Hepatocyte (in vitro differentiated cells): Measurements from ENCODE around the gene CRACDL. TPM values are rescaled to one million over a fixed set of nuclear protein-coding genes. Genes with fewer than 3 reads are reported as not detected.

ENCODE experiments used
- DNase-seq: peaks from one replicate; pipeline ENCODE4 v3.0.0-alpha.2; 2016; ENCODE audit warnings: low spot score
- H2AFZ ChIP-seq: fragments of 200-600 bp; sonication (generic); 2 replicates; pipeline ENCODE4 v1.6.0; 2016; ENCODE audit warnings: antibody characterized with exemption, mild to moderate bottlenecking
- H3K27ac ChIP-seq: fragments of 200-600 bp; sonication (generic); 2 replicates; pipeline ENCODE4 v1.5.1; 2016; ENCODE audit warnings: mild to moderate bottlenecking
- H3K27me3 ChIP-seq: fragments of 200-600 bp; sonication (generic); 2 replicates; pipeline ENCODE4 v1.6.1; 2016
- H3K36me3 ChIP-seq: fragments of 200-600 bp; sonication (generic); replicated peaks from 2 replicates; pipeline ENCODE4 v1.5.1; 2016; ENCODE audit warnings: low read depth; ENCODE audit not compliant: insufficient read depth
- H3K4me1 ChIP-seq: fragments of 200-600 bp; sonication (generic); 2 replicates; pipeline ENCODE4 v1.5.1; 2016; ENCODE audit warnings: mild to moderate bottlenecking, moderate library complexity; ENCODE audit not compliant: insufficient read depth
- H3K4me2 ChIP-seq: fragments of 200-600 bp; sonication (generic); 2 replicates; pipeline ENCODE4 v1.6.0; 2016
- H3K4me3 ChIP-seq: fragments of 200-600 bp; sonication (generic); 2 replicates; pipeline ENCODE4 v1.5.1; 2016; ENCODE audit warnings: mild to moderate bottlenecking
- H3K79me2 ChIP-seq: fragments of 200-600 bp; sonication (generic); 2 replicates; pipeline ENCODE4 v1.6.0; 2017; ENCODE audit warnings: mild to moderate bottlenecking
- H3K9me2 ChIP-seq: fragments of 200-600 bp; sonication (generic); replicated peaks from 2 replicates; pipeline ENCODE4 v1.6.0; 2017; ENCODE audit warnings: mild to moderate bottlenecking; ENCODE audit not compliant: insufficient read depth
- H3K9me3 ChIP-seq: fragments of 200-600 bp; sonication (generic); 2 replicates; pipeline ENCODE4 v1.5.1; 2016; ENCODE audit warnings: low read depth, mild to moderate bottlenecking
- H4K20me1 ChIP-seq: fragments of 200-600 bp; sonication (generic); 2 replicates; pipeline ENCODE4 v1.6.0; 2016; ENCODE audit warnings: mild to moderate bottlenecking; ENCODE audit not compliant: insufficient read depth, poor library complexity, severe bottlenecking
- CTCF ChIP-seq: fragments of 200-600 bp; sonication (generic); IDR thresholded peaks from 2 replicates; pipeline ENCODE4 v1.5.1; 2016; ENCODE audit warnings: antibody characterized with exemption, mild to moderate bottlenecking; ENCODE audit not compliant: poor library complexity
- EZH2 ChIP-seq: fragments of 200-600 bp; sonication (generic); IDR thresholded peaks from 2 replicates; pipeline ENCODE4 v1.6.1; 2016; ENCODE audit warnings: antibody characterized with exemption, mild to moderate bottlenecking, borderline replicate concordance
- EZH2phosphoT487 ChIP-seq: fragments of 200-600 bp; sonication (generic); IDR thresholded peaks from one replicate; pipeline ENCODE4 v1.6.1; 2018; ENCODE audit warnings: antibody characterized with exemption, mild to moderate bottlenecking, low read depth, moderate library complexity; ENCODE audit not compliant: unreplicated experiment, severe bottlenecking
- WGBS: methylation state at CpG from one replicate; pipeline ENCODE4 v1.1.6; 2016; ENCODE audit warnings: low lambda C conversion rate; ENCODE audit errors: missing lambda C conversion rate; 5-methylcytosine and 5-hydroxymethylcytosine counted together
- polyA plus RNA-seq: library from polyadenylated mRNA; unstranded; fragments of >200 nt; fragmentation: Nextera tagmentation; extraction: Ambion mirVana; gene quantifications from 2 replicates; pipeline ENCODE4 v1.2.1, GENCODE V29; 2016
- total RNA-seq: library from RNA; depleted of rRNA; stranded (reverse); fragments of >200 nt; gene quantifications from 2 replicates; pipeline ENCODE4 v1.2.3, GENCODE V29; 2014

The CRACDL gene
- total and polyA plus RNA-seq, 2 experiments from 2014 or later = 0.47 to 1.4 TPM

- Histone ChIP-seq H3K4me1 (no peaks in the 10 kb centered on the region), H3K79me2 (no peaks in the 10 kb centered on the region), H3K27ac (no peak overlapping the region), H2AFZ (no peak overlapping the region), H3K36me3 (no peaks in the 10 kb centered on the region), H3K27me3 (peaks cover 3% of the 10 kb centered on the region), H3K9me2 (no peaks in the 10 kb centered on the region), H4K20me1 (no peaks in the 10 kb centered on the region), H3K9me3 (no peaks in the 10 kb centered on the region), H3K4me3 (no peak overlapping the region), H3K4me2 (no peak overlapping the region)
- DNase-seq = no peak
- WGBS = 94% methylated on average over 5 of the region's 5 CpGs
- TF ChIP-seq EZH2phosphoT487 (no peak), EZH2 (no peak), CTCF (no peak)
Observed at GRCh38 chr2:98828793-98829371, 107.1 kb downstream of the CRACDL start.

GRCh38 chr2:98828369-98828744, 107.7 kb downstream of the CRACDL start:
- DNase-seq = no peak
- Histone ChIP-seq H3K79me2 (no peaks in the 10 kb centered on the region), H3K4me3 (no peak overlapping the region), H3K27ac (no peak overlapping the region), H2AFZ (no peak overlapping the region), H3K9me3 (no peaks in the 10 kb centered on the region), H3K4me1 (no peaks in the 10 kb centered on the region), H3K4me2 (no peak overlapping the region), H3K9me2 (no peaks in the 10 kb centered on the region), H3K36me3 (no peaks in the 10 kb centered on the region), H4K20me1 (no peaks in the 10 kb centered on the region), H3K27me3 (peaks cover 4% of the 10 kb centered on the region)
- TF ChIP-seq EZH2phosphoT487 = no peak
- no peak for TF ChIP-seq EZH2
- TF ChIP-seq CTCF = no peak
- WGBS = 92% methylated on average over 7 of the region's 7 CpGs

GRCh38 chr2:98827625-98828368, 108.2 kb downstream of the CRACDL start:
- TF ChIP-seq EZH2 = no peak
- TF ChIP-seq EZH2phosphoT487 = no peak

GRCh38 chr2:98826856-98827255, 109.2 kb downstream of the CRACDL start:
- H3K4me3 ChIP-seq = no peak overlapping the region
- no peak overlapping the region for H3K27ac ChIP-seq
- H3K4me1 ChIP-seq = no peaks in the 10 kb centered on the region
- no peak for DNase-seq
- H3K4me2 ChIP-seq = no peak overlapping the region
- H3K27me3 ChIP-seq = peaks cover 6% of the 10 kb centered on the region
- H3K9me3 ChIP-seq = no peaks in the 10 kb centered on the region
- WGBS = 94% methylated on average over 11 of the region's 15 CpGs
- no peaks in the 10 kb centered on the region for H4K20me1 ChIP-seq
- H3K36me3 ChIP-seq = no peaks in the 10 kb centered on the region
- H2AFZ ChIP-seq = no peak overlapping the region
- H3K79me2 ChIP-seq = no peaks in the 10 kb centered on the region
- TF ChIP-seq EZH2phosphoT487 = no peak
- TF ChIP-seq CTCF = no peak
- no peak for TF ChIP-seq EZH2
- no peaks in the 10 kb centered on the region for H3K9me2 ChIP-seq

More at GRCh38 chr2:98827625-98828368, 108.2 kb downstream of the CRACDL start:
- Histone ChIP-seq H3K4me1 (no peaks in the 10 kb centered on the region), H3K9me2 (no peaks in the 10 kb centered on the region), H3K4me3 (no peak overlapping the region), H3K27me3 (peaks cover 6% of the 10 kb centered on the region), H3K79me2 (no peaks in the 10 kb centered on the region), H2AFZ (no peak overlapping the region), H4K20me1 (no peaks in the 10 kb centered on the region), H3K4me2 (no peak overlapping the region), H3K9me3 (no peaks in the 10 kb centered on the region), H3K36me3 (no peaks in the 10 kb centered on the region), H3K27ac (no peak overlapping the region)
- WGBS = 92% methylated on average over 11 of the region's 11 CpGs
- DNase-seq = no peak
